GM21737 (cell line): ENCODE data around the gene CHST11.
"Not testable (repeated sequence)": the region's sequence is repeated elsewhere in the genome, so short reads cannot be mapped to it uniquely, and the experiment has no call there.

Experiments
- ATAC-seq: cut with Tn5 transposase; IDR thresholded peaks from one replicate; pipeline ENCODE4 v1.9.1; 2021; ENCODE audit warnings: mild to moderate bottlenecking, moderate library complexity; ENCODE audit not compliant: unreplicated experiment

The CHST11 gene

DNA sequence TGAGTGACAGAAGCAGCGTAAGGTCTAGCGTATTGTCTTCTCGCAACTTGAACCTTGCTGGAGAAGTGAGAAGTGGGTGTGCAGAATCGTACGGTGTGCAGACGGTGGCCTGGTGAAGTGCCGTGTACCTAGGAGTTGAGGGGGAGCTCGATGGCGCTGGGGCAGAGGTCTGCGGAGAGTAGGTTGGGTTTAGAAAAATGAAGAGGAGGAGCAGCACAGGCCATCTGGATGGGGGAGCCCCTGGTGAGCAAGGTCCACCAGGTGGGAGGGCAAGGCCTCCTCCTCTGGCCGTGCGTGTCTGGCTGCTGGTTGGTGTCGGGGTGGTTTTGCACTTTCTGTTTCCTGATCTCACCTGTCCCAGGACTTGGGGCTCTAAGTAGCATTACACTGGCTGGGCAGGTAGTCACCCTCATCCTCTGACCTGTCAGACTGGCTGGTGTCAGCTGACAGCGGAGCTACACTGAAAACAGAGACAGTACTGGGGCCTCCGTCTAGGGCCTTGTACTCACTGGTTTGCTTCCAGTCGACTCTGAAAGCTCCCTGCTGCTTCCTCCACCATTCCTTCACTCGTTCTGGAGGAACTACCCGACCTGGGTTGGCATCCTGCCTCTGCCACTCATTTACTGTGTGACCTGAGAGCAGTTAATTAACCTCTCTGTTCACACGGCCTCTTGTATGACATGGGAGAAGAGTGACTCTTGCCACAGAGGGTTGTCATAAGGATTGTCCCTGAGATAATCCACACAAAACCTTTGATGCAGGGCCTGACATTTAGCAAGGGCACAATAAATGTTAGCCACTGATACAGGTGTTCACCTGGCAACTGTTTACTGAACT is 273.1 kb downstream of the CHST11 start:
- no peak for ATAC-seq

DNA sequence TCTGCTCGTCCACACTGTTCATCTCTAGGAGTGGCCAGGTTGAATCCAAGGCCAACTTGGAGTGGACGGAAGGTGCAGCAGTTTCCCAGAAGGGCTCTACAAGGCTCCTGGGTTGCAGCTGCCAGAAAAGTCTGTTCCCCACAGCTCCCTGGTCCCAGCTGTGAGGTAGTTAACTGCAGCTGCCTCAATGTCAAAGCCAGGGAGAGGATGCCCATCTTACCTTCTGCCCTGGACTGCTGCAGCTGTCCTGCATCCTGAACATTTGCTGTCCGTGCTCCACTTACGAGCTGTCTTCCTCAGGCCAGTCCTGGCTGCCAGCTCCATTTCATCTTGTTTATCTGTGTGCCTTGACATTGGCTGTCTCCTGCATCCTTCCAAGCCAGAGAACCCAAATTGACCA is 274.0 kb downstream of the CHST11 start:
- no peak for ATAC-seq

DNA sequence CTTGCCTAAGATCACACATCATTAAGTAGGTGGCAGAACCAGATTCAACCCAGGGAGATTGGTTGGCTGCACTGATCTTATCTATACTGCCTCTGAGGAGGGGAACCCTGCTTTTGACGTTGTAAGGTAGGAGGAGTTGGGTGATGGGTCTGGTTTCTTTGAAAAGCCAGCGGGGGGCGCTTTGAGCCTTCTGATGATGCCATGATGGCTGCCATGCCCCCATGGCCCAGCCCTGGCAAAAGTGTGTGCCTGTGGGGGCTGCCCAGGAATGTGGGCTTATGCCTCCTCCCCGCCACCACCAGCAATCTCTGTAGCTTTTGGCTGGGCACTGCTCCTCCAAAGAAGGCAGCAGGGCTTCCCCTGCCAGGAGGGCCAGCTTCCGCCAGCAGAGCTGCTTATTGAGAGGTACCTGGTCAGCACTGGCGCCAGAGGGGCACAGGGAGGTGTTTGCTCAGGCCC is 277.0 kb downstream of the CHST11 start:
- ATAC-seq = no peak

DNA sequence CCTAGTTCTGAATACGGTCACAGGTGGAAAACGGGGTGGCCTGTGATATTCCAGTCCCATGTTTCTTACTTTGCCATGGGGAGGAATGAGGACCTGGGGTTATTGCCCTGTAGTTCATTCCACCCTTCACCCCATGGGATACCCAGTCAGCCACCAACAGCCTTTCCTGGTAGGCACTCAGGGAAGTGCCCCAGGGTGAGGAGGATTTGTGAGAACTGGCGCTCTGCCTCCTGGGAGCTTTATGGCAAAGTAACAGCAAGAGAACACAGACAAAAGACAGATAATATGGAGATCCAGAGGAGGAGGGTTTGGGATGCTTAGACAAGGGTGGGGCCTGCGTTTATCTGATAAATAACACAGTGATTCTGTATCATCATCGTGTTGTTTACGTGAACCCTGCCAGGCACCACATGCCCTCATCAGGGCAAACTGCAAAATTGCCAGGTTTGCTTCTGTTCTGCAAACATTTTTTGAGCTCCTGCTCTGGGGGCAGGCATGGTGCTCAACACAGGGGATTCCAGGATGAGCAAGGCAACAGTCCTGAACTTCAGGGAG is 277.9 kb downstream of the CHST11 start:
- no peak for ATAC-seq

DNA sequence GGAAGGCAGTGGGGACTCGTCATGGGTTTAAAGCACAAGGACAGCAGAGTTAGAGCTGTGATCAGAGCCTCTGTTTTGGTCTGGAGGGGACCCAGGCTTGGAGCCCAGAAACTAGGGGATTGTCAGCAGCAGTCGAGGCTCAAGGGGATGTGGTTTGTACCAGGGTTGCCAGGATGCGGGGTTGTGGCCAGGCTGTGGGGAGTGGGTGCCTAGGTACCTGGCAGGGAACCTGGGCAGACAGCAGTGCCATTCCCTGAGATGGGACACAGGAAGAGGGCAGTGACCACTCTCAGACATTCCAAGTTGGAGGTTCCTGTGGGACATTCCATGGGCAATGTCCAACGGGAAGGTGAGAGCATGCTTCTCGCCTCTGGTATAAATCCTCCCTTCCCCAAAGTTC is 279.1 kb downstream of the CHST11 start:
- ATAC-seq = no peak

DNA sequence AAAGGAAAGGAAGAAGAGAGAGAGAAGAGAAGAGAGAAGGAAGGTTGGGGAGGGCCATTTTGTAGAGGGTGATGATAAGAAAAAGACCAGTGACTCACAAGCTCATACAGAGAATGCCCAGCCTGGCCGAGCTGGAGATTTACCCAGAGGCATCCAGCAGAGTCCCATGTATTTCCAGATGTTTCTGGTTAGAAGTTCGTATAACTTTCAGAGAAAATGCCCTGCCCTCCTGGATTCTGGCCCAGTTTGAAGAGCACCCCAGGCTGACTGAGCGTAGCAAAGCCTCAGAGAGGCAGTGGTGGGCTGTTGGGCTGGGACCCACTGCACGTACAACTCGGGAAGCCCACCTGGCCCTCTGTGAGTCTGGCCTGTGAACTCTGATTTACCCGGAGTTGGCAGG is 279.6 kb downstream of the CHST11 start:
- no peak for ATAC-seq

DNA sequence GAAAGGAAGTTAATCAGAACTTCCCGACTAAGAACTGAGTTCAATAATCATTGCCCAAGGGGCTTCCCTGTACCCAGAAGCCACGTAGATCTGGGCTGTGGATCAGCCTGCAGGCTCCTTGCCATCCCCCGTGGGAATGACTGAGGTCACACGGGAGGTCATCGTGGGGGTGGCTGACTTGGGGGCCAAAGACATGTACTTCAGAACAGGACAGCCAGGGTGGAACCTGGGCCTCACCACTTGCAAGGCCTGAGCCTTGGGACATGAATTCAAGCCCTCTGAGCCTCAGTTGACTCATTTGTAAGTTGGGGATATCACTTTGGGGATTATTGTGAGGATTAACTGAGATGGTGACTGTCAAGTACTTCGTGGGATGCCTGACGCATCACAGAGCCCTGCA is 280.4 kb downstream of the CHST11 start:
- no peak for ATAC-seq

DNA sequence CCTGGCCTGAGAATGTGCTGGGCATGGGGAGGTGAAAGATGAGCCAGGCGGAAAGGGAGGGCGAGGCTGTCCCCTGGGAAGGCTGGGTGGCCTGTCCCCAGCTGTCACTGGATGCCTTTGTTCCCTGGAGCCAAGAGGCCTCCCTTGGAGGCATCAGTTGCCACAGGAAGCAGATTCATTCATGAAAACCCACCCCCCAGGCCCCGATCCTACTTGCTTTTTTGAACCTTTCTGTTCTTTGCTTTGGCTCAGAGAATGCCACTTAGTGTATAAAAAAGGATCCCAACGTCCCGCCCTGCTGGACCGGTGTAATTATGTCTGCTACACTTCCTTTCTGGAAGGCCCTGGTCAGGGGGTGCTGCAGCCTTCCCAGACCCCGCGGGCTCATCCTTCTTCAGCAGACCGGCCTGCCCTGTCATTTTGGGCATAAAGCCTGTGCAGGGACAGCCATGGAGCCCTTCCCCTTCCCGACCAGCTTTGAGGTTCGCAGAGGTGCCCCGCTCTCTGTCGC is 281.1 kb downstream of the CHST11 start:
- ATAC-seq = no peak

DNA sequence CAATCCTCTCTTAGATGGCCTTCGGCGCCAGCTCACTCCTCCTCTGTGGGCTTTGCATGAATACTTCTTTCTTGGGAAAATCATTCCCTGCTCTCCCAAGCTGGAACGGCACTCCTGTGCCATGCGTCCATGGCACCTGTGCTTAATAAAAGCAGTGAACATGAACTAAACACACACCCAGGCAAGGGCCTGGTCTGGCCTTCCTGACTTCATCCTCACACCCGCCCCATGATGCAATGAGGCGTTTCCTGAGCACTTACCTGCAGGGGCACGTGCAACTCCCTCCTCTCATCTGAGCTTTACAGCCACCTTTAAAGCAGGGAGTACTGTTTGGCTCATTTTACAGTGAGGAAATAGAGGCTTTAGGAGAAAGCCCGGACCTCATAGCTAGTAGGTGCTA is 281.6 kb downstream of the CHST11 start:
- ATAC-seq = no peak

DNA sequence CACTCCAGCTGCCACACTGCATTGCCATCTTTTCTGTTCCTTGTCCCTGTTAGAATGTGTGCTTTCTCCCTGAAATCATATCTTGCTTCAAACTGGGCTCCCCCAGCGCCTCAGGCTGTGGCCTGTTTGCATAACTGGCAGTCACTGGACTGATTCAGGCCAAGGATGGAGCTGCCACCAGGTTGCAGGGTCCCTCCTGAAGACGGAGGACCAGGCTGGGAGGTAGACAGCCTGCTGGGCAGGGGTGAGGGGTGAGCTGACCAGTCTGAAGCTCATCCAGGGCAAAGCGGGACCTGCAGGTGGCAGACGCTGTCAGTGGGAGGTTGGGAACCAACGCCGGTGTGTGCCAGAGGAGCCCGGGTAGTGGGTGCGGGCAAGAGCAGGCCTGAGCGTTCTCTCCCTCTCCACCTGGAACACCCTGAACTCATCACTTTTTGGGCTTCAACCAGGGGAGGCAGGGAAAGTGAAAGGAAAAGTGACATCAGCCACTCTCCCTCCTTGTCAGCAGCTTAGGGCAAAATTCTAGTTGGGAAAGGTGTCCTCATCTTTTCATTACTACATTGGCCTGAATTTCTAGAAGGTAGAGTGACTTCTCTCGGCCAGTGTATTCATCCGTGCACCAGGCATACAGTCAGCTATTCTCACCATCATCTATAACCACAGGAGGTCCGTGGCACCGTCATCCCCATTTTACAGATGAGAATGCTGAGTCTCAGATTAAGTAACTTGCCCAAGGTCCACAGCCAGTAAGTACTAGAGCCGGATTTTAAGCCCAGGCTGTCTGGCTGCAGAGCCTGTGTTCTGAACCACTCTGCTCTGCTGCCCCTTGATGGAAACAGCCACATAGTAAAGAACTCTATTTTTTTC is 282.3 kb downstream of the CHST11 start:
- ATAC-seq = no peak

DNA sequence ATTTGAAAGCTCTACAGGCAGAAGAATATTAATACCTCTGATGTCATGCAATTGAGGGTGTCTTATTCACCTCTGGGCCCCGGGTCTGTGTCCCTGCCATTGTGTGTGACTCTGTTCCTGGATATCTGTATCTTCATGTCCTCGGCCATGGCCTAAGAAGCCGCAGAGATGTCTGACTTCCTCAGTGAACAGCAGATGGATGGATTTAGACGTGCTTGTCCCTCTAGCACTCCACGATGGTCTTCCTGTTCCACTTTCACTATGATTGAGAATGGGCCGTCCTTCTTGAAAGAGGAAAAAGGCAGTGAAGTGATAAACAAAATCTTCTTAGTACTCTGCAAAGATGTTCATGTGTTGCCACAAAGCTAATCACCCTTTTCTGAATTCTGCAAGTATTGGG is 283.9 kb downstream of the CHST11 start:
- peak; percentile 60 for ATAC-seq

DNA sequence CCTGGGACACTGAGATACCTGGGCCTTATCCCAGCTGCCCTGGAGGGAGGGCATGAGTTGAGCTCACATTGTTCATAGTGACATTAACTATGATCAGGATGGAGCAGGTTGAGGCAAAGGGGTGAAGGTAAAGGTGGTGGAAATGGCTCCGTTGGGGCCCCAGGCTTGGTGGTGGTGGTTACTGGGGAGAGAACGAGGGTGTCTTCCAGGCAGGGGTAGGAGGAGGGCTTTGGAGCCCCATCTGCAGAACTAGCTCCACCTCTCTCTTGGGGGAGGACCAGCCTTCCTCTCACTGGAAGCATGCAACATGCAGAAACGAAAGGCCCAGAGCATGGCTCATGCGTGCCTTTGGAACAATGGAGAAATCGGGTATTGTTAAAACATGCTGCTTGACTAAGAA is 284.3 kb downstream of the CHST11 start:
- ATAC-seq = peak; percentile 9

DNA sequence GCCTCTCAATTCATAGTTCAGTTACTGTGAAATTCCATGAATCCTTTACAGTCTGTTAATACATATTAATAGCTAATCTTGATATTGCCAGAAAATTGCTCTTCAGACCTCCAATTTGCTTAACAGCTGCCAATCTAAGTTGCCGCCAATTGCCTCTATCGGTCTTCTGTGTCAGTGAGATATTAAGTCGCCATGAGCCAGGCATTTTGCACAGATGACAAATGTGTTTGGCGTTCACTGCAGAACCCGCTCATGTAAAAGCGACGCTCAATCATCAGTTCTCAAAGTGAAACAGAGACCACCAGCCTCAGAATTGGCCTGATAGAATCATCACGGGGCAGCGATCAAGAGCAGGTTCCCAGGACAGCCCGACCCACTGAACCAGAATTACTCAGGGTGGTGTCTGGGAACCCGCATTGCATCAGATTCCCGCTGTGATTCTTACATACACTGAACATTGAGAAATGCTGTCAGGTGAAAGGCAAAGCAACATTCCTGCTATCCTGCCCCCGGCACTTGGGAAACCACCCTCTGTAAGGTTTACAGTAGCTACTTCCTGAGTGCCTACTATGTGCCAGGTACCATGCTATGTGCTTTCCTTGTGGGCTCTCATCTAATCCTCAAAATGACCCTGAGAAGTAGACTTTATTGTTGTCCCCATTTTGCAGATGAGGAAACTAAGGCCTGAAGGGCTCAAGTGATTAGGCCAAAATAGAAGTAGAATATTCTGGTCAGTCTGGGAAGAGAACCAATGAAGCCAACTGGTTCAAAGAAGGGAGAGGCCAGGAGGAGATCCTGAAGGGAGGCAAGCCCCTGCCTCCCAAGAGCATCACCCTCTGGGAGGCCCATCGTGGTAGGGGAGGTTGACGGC is 285.0 kb downstream of the CHST11 start:
- no peak for ATAC-seq

DNA sequence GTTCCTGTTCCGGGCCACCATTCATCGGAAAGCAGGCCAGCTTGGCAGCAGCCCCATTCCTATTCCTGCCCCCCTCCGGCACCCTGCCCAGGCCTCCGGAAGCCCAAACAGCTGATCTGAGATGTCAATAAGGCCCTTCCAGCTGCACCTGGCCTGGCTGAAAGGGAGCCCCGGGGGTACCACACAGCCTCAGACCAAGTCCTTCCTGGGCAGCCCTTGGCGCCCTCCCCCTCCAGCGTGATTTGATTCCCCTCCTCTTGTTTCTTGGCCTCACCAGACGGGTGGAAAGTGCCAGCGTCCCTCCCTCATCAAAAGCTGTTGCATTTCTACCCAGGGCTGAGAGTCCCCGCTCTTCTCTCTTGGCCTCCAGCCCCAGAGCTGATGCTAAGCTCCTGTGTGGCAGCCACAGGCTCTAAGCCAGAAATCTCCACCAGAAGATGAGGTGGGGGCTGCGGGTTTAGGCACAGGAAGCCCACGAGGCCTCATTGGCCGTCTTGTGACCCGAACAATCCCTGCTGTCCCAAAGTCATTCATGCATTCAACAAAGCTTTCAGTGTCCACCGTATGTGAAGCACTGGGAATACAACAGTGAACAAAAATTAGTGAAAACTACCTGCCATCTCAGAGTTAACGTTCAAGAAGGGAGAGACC is 285.9 kb downstream of the CHST11 start:
- ATAC-seq = no peak

DNA sequence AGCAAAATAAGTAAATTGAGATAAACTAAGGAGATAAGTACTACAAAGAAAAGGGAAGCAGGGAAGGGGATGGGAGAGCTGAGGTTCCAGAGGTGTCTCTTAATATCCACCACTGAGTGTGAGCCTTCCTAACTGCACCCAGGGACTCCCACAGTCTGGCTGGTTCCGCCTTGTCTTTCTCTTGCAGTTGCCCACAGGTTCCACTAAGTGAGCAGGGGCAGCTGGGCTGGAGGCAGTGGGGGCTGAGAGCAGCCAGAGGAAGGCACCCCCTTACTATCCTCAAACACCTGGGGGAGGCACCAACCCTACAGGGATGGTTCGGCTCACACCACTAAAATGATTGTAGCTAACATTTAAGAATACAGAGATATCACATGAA is 286.4 kb downstream of the CHST11 start:
- no peak for ATAC-seq

DNA sequence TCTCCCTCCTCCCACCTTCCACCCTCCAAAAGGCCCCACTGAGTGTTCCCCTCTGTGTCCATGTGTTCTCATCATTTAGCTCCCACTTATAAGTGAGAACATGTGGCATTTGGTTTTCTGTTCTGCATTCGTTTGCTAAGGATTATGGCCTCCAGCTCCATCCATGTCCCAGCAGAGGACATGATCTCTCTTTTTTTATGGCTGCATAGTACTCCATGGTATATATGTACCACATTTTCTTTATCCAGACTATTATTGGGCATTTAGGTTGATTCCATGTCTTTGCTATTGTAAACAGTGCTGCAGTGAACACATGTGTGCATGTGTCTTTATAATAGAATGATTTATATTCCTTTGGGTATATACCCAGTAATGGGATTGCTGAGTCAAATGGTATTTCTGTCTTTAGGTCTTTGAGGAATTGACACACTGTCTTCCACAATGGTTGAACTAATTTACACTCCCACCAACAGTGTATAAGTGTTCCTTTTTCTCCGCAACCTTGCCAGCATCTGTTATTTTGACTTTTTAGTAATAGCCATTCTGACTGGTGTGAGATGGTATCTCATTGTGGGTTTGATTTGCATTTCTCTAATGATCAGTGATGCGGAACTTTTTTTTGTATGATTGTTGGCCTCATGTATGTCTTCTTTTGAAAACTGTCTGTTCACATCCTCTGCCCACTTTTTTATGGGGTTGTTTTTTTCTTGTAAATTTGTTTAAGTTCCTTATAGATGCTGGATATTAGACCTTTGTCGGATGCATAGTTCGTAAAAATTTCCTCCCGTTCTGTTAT is 287.2 kb downstream of the CHST11 start:
- ATAC-seq = not testable (repeated sequence)

DNA sequence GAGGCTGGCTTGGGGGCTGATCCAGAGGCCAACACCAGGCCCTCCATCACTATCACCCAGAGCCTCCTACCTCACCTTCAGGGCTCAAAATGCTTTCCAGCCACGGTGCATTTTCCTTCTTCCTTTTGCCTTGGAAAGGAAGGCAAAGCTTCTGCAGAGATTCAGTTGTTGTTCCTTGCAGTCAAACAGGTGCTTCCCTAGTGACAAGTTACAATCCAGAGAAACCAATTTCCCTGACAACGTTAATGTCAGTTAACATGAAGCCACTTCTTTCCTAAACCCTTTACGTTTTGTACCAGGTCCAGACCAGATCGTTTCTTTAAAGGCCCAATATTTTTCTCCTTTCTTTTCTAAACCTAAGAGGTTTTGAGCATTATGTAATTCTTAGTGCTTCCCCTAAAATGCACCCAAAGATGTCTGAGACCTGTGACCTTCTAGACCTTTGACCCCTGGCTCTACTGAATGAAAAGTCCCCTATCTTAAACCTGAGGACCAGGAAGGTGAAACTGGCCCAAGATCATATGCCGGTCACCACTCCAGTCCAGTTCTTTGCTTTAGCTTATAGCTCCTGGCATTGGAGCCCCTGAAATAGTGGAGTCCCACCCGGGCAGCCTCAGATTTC is 289.8 kb downstream of the CHST11 start:
- ATAC-seq = no peak

DNA sequence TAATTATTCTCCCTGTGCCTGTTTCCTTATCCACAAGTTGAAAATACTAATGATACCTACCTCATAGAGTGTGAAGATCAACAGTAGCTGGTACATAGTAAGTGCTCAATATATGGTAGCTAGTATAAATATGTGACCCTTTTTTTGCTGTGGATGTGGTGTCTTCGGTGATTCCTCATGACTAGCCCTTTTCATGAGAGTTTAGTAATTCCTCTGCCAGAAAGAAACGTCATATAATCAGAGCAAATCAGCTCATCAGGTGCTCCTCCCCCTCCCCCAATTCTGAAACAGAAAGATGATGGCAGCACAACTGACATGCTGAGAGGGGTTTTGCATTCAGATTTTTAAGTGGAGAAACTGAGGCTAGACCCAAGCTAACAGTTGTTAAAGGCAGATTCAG is 290.6 kb downstream of the CHST11 start:
- no peak for ATAC-seq

DNA sequence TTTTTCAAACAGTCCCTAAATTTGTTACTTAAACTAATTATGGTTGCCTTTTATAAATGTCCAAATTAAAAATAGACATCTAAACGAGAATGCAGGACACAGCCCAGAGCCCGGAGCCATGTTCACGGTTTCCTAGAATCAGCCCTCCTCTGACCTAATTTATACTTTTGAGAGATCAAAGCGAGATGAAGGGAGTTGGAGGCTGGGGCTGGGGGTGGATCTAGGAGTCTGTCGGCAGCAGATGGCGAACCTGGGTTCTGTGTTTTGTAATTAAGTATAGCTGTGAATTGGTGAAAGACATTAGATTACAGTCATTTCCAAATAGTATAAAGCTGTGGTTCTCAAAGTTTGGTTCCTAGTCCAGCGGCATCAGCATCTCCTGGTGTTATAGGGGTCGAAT is 291.2 kb downstream of the CHST11 start:
- no peak for ATAC-seq
